NB4 (cell line): ENCODE data around the gene ABCC11.

ENCODE experiments used
- DNase-seq: peaks from one replicate; pipeline ENCODE4 v3.0.0; 2010; ENCODE audit warnings: low read depth
- H3K4me3 ChIP-seq: one replicate; pipeline ENCODE4 v1.5.1; 2011; ENCODE audit warnings: mild to moderate bottlenecking, low read depth, low read length, moderate library complexity
- MYC ChIP-seq: IDR thresholded peaks from 2 replicates; pipeline ENCODE4 v1.6.1; 2011; ENCODE audit warnings: low read depth, low read length
- POLR2A ChIP-seq: IDR thresholded peaks from 2 replicates; pipeline ENCODE4 v1.6.1; 2011; ENCODE audit warnings: mild to moderate bottlenecking; ENCODE audit not compliant: insufficient read length; ENCODE audit errors: extremely low read depth
- TF ChIP-seq, protein P1 (sequence below): IDR thresholded peaks from one replicate; pipeline ENCODE4 v1.5.1; 2012; ENCODE audit warnings: low read depth, low read length
- TF ChIP-seq, protein P2 (sequence below): IDR thresholded peaks from 2 replicates; pipeline ENCODE4 v1.6.1; 2011; ENCODE audit warnings: low read depth, low read length

Gene ABCC11

DNA sequence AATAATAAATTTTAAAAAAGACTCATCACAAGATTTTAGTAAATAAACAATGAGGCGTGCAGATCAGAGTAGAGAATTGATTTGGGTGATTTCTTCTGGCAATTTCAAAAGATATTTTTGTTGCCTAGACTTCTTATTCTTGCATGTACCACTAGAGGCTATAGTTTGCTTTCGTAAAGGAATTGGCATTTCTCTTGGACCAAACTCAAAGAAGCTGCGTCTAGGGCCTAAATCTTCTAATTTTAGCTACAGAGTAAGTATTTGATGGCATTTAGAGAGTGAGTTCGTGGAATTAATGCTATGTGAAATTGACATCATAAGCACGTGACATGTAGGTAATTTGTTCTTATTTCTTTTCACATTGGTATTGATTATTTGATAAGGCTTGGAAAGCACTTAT is 24.4 kb upstream of the ABCC11 start:
- DNase-seq: no peak
- no peak for TF ChIP-seq MYC
- TF ChIP-seq, protein P1, sequence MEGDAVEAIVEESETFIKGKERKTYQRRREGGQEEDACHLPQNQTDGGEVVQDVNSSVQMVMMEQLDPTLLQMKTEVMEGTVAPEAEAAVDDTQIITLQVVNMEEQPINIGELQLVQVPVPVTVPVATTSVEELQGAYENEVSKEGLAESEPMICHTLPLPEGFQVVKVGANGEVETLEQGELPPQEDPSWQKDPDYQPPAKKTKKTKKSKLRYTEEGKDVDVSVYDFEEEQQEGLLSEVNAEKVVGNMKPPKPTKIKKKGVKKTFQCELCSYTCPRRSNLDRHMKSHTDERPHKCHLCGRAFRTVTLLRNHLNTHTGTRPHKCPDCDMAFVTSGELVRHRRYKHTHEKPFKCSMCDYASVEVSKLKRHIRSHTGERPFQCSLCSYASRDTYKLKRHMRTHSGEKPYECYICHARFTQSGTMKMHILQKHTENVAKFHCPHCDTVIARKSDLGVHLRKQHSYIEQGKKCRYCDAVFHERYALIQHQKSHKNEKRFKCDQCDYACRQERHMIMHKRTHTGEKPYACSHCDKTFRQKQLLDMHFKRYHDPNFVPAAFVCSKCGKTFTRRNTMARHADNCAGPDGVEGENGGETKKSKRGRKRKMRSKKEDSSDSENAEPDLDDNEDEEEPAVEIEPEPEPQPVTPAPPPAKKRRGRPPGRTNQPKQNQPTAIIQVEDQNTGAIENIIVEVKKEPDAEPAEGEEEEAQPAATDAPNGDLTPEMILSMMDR: no peak
- TF ChIP-seq, protein P2, sequence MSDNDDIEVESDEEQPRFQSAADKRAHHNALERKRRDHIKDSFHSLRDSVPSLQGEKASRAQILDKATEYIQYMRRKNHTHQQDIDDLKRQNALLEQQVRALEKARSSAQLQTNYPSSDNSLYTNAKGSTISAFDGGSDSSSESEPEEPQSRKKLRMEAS: no peak
- no peak for TF ChIP-seq POLR2A
- H3K4me3 ChIP-seq: no peak overlapping the region

DNA sequence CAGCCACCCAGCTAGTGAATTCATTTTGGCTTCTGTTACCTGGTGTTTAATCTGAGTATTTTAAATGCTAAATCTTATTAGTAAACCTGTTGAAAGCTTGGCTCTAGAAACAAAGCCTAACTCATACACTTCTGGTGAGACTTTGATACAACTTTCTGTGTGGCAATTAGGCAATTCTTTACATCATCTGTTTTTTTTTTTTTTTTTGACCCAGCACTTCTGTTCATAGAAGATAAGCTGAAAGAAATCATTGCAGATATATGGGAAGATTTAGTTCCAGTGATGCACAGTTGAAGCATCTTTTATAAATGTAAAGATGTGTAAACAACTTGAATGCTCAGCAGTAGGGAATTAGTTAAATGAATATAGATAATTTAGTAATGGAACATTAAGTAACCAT is 21.7 kb upstream of the ABCC11 start:
- no peak for DNase-seq
- H3K4me3 ChIP-seq: no peak overlapping the region
- TF ChIP-seq, protein P1: no peak
- TF ChIP-seq, protein P2: no peak
- TF ChIP-seq MYC (no peak), POLR2A (no peak)

DNA sequence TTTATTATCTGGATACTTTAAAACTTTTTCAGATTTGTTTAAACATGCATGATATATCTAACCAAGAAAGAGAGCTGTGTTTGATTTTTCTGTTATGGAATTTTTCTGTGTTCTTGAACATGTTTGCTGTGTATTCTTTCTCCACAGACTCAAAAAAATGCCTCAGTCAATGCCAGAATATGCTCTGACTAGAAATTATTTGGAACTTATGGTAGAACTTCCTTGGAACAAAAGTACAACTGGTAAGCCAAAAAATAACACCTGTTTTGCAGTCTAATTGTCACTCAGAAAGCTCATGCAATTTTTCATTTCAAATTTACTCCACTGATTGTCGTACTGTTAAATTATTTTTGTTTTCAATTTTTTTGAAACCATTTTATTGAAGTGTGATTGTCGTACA is 15.3 kb upstream of the ABCC11 start:
- no peak for TF ChIP-seq MYC
- TF ChIP-seq, protein P1: no peak
- TF ChIP-seq, protein P2: no peak
- no peak for TF ChIP-seq POLR2A
- no peak for DNase-seq
- H3K4me3 ChIP-seq: no peak overlapping the region

DNA sequence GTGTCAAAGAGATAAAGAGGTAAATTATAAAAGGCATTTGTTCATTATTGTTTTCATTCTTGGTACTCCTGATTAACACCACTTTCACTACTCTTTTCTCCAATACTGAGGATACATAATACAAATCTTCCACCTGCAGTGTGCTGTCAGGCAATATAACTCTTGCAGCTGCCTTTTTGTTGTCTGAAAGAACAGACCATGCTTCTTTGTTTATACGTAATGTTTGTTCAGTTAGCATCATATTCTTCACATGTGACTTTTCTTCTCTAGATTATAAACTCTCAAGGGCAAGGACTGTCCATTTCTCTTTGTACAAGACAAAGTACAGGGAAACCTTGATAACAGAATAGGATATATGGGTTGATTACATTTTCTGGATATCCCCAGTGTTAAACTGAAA is 14.2 kb upstream of the ABCC11 start:
- H3K4me3 ChIP-seq: no peak overlapping the region
- no peak for DNase-seq
- no peak for TF ChIP-seq MYC
- TF ChIP-seq, protein P2: no peak

DNA sequence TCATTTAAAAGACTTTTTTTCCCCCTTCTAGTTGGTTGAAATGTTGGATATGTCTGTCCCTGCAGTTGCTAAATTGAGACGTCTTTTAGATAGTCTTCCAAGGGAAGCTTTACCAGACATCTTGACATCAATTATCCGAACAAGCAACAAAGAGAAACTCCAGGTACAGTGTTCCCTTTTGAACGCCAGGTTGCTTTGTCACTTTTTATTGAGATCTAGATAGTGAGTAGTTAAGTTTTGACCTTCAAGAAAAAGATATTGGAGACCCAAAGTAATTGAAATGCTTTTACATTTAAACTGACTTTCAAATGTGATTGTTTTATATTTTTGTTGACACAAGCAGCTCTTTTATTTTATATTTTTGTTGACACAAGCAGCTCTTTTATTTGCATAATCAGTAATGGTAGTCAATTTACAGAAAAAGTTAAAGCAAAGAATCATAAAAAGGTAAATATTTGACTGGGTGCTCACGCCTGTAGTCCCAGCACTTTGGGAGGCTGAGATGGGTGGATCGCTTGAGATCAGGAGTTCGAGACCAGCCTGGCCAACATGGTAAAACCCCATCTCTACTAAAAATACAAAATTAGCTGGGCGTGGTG is 9.3 kb upstream of the ABCC11 start:
- DNase-seq: no peak
- TF ChIP-seq POLR2A: no peak
- TF ChIP-seq MYC: no peak
- TF ChIP-seq, protein P2: no peak
- TF ChIP-seq, protein P1: no peak
- no peak overlapping the region for H3K4me3 ChIP-seq

DNA sequence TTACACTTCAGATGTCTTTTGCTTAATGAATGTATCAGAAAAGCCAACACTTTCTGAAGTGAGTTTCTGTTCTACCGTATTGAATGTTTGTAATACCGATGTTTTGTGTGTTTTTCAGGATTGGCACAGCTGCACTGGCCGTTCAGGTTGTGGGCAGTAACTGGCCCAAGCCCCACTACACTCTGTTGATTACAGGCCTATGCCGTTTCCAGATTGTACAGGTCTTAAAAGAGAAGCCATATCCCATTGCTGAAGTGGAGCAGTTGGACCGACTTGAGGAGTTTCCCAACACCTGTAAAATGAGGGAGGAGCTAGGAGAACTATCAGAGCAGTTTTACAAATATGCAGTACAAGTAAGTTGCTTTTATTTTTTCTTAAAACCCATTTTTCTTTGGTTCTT is 4.7 kb upstream of the ABCC11 start:
- no peak overlapping the region for H3K4me3 ChIP-seq
- TF ChIP-seq POLR2A: no peak
- TF ChIP-seq, protein P1: no peak
- TF ChIP-seq MYC: no peak
- TF ChIP-seq, protein P2: no peak
- DNase-seq: no peak
